ENCODE measurements around the gene MMRN2.
"Not testable (repeated sequence)": the region's sequence is repeated elsewhere in the genome, so short reads cannot be mapped to it uniquely, and the experiment has no call there.

The MMRN2 gene

GRCh38 chr10:86954681-86955500 is 2.5 kb downstream of the MMRN2 start:
- no peak for DNase-seq

GRCh38 chr10:86953747-86954680 is 3.4 kb downstream of the MMRN2 start:
- DNase-seq: no peak

- not testable (repeated sequence) for DNase-seq
Measured at GRCh38 chr10:86952697-86953096, 4.7 kb downstream of the MMRN2 start.

DNA sequence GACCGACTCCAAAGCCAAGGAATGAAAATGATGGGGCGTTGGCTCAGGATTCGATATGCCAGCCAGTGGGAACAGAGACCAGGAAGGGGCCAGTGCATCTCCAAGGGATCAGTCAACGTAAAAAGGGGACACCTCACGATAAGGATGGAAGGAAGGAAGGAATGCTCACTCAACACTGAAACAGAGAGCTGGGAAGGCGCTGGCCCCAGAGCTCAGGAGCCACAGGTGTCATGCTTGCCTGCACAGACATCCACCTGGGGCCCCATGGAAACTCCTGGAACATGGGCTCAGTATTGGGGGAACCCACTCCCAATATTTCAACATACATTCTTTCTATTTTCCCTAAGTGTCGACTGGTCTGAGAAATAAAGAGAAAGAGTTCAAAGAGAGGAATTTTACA is 5.3 kb downstream of the MMRN2 start:
- no peak for DNase-seq

DNA sequence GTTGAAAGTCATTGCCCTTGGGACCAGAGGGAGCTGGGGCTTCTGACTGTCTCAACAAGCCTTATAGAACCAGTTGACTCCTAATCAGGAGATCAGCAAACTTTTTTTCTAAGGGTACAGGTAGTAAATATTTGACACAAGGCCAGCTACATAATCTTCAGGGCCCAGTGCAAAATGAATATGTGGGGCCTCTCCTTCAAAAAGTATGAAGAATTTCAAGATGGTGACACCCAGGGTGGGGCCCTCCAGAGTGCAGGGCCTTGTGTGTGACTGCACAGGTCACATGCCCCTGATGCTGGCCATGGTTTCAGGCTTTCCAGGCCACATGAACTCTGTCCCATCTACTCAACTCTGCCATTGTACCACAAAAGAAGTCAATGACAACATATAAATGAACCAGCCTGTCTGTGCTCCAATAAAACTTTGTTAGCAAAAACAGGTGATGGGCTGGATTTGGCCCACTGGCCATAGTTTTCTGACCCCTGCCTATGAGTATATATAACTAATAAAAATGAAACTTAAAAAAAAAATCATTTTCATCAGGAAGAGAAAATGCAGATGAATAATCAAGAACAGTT is 6.1 kb downstream of the MMRN2 start:
- no peak for DNase-seq

- DNase-seq: no peak
Measured at GRCh38 chr10:86950349-86950748, 7.1 kb downstream of the MMRN2 start.

DNA sequence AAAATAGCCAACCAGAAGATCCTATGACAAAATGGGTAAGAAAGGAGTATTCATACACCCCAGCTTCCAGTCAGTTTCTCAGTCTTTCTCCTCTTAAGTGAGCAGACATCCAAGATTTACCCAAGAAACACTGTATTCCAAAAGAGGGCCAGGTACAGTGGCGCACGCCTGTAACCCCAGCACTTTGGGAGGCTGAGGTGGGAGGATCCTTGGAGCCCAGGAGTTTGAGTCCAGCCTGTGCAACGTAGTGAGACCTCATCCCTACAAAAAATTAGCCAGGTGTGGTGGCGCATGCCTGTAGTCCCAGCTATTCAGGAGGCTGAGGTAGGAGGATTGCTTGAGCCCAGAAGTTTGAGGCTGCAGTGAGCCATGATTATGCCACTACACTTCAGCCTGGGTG is 9.6 kb downstream of the MMRN2 start:
- not testable (repeated sequence) for DNase-seq

DNA sequence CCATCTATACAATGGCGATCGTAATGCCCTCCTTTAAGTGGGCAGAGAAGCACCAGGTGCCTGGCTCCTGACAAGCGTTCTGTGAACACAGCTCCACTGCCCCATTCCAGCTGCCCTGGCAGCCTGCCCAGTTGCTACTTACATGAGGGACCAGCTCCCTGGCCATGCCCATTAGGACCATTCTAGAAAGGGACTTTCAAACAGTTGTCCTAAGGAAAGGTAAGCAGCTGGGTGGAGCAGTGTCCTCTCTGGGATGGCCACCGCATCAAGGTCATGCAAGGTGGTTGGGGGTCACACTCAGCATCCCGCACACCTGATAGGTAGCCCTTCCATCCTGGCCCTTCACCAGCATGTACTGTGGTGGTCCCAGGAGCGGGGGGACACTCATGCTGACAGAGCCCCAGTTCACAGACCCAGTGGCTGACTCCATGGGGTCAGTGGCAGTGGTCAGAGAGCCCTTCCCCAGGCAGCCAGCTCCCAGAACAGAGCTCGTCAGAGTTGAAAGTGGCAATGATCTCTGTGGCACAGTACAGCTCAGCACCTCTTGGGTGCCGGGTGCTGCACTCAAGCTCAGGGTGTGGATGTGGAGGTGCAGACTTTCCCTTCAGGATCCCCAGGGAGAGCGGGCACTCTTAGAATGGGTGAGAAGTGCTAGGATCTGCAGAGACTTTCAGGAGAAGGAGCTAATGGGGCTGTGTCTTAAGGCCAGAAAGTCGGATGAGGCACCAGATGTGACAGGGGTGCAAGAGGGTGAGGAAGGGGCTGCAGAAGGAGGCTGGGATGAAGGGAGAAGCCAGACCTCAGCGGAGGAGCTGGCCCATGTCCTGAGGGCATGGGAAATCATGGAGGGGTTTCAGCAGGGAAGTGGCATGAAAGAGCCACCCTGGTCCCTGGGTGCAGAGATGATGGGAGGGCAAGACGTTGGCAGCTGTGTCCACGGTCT is 10.9 kb downstream of the MMRN2 start:
- DNase-seq: no peak

DNA sequence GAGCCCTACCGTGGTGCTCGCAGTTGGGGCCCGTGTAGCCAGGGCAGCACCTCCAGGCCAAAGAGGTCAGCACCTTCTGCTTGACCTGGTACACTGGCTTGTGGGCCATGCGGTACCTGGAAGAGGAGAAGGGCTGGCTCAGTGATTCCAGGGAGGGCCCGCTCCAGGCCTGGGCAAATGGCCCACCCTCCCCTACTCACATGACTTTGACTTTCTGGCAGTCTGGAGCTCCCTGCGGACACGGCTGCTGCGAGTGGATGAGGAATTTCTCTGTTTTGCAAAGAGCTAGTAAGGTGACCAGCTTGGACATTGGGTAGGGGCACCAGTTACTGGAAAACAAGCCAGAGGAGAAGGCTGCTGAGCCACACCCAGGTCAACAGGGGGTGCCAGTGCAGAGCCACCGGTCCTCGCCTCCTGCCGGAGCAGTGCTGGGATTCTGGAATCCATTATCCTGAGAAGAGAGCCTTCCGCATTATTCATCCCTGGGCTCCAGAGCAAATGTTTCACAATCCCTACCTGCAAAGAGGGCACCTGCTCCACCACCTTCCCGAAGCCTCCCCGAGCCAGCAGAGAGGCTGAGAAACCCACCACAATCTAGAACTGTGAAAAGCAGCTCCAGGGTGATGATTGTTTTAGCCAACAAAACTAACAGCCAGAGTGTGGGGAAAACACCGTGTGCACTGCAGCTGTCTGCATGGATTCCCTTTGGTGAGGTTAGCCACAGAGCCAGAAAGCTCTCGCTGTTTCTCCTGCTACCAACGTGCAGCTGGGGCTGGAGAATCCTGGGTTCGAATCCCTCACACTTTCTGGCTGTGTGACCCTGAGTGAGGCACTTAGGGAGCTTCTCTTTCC is 11.8 kb downstream of the MMRN2 start:
- no peak for DNase-seq

- no peak for DNase-seq
Measured at GRCh38 chr10:86944907-86945306, 12.5 kb downstream of the MMRN2 start.

- DNase-seq: no peak
Measured at GRCh38 chr10:86944471-86944870, 12.9 kb downstream of the MMRN2 start.

GRCh38 chr10:86944031-86944419 is 13.4 kb downstream of the MMRN2 start:
- DNase-seq: no peak

DNA sequence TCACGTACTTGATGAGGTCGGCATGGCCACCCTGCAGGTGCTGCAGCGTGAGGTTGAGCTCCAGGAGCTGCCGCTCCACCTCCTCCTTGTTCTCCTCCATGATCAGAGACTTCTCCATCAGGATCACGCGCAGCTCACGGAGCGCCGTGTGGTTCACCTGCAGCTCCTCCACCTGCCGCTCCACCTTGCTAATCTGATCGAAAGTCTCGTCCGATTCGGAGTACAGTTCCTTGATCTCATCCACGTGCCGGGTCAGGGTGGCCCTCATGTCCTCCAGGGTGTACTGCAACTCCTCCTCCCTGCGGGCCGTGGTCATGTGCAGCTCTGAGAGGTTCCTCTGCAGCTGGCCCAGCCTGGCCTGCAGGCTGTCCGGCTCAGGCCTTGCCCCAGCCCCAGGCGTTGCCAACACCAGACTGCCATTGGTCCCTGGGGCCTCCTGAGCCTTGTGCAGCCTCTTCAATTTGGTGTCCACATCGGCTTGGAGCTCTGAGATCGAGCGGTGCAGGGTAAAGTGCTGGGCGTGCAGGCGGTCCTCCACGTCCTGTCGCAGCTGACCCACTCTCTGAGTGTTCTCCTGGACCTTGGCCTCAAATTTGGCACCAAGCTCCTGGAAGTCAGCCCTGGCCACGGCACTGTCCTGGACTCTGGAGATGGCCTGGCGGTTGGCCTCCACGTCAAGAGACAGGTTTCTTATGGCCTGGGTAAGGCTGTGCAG is 13.9 kb downstream of the MMRN2 start:
- DNase-seq: no peak

DNA sequence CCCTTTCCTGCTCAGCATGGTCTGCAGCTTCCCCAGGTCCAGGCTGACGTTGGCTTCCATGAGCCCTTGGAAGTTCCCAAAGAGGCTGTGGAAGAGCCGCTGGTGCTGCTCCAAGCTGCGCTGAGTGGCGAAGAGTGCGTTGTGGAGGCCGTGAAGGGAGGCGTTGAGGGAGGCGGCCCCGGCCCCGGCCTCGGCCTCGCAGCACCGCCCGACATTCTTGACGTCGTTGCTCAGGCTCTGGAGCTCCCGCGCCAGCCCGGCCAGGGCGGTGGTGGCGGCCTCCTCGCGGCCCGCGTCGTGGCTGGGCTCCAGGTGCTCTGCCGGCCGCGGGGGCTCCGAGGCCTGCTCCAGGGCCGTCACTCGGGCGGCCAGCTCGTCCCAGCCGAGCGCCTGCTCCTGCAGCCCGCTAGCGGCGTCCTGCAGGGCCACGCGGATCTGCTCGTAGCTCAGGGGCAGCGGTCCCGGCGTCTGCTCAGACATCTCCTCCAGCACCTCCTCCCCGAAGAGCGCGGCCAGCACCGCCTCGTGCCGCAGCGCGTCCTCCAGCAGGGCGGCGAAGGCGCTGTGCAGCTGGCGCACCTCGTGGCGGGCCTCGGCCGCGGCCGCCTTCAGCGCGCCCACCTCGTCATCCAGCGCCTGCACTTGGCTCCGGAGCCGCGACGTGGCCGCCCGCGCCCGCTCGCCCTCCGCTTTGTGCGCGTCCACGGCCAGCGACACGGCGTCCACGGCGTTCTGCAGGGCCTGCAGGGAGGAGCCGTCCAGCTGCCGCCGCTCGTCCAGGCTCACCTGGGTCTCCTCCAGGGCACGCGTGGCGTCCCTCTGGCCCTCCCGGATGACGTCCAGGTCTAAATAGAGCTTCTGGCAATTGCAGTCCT is 14.7 kb downstream of the MMRN2 start:
- DNase-seq: no peak

DNA sequence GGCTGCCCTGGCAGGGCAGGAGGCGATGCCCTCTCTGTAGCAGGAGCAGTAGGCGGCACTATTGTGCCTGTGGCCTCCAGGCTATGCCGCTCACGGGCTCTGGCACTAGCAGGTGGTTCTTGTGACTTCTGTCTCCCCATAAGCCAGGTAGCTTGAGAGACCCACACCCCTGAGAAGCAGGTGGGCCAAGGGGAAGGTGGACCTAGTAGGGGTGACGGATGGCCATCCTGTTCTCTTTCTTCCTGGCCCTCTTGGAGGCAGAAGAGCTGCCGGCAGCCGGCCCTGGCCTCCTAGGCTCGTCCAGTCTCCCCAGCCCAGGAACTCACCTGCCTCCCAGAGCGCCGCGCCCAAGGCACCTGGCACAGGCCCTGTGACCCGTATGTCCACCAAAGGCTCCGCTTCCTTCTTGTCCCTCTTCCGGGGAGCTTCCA is 15.4 kb downstream of the MMRN2 start:
- no peak for DNase-seq

DNA sequence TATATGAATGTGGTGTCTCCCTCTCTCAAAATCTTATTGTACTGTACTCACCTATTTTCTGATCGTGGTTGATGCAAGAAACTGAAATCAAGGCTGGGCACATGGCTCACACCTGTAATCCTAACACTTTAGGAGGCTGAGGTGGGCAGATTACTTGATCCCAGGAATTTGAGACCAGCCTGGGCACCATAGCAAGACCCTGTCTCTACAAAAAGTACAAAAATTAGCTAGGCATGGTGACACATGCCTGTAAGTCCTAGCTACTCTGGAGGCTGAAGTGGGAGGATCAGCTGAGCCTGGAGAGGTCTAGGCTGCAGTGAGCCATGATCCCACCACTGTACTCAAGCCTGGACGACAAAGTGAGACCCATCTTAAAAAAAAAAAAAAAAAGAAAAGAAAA is 16.0 kb downstream of the MMRN2 start:
- DNase-seq: no peak

DNA sequence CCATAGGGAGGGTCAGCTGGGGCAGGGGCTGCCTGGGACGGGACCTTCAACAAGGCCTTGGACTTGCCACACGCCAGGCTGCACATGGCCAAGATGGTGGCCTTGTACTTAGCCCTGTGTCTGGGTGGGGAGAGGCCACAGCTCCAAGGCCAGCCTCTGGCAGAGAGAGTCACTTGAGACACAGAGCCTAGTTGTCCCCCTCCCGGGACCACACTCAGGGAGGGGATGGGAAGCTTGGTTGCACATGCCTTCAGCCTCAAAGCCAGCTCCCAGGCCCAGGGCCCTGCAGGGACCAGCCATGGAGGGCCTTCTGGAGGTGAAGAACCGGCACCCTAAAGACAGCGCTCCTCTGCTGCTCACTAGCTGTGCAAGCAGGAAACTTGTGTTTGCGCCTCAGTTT is 16.7 kb downstream of the MMRN2 start:
- DNase-seq: no peak

DNA sequence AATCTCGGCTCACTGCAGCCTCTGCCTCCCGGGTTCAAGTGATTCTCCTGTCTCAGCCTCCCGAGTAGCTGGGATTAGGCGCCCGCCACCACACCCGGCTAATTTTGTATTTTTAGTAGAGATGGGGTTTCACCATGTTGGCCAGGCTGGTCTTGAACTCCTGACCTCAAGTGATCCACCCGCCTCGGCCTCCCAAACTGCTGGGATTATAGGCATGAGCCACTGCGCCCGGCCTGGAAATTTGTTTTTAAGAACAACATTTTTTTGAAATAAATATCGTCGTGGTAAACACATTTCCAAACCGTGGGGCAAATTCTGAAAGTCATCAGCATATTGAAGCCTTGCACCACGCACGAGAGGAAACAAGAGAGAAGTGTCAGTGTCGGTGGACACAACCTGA is 17.3 kb downstream of the MMRN2 start:
- DNase-seq: not testable (repeated sequence)

GRCh38 chr10:86938260-86938659 is 19.2 kb downstream of the MMRN2 start:
- DNase-seq: no peak

Data from activated T-cell treated with anti-CD3 and anti-CD28 coated beads for 4 hours (primary cell).